Measurements from ENCODE around the gene FBXO21. TPM values are rescaled to one million over a fixed set of nuclear protein-coding genes. Genes with fewer than 3 reads are reported as not detected.
"Not testable (repeated sequence)": the region's sequence is repeated elsewhere in the genome, so short reads cannot be mapped to it uniquely, and the experiment has no call there.

Gene FBXO21
- polyA plus RNA-seq (ENCODE audit: insufficient read length) = 24.9 TPM

GRCh38 chr12:117190210-117190781 lies at the start of gene FBXO21:
FBXO21 (minus strand) TSS chr12:117190470; CDS start chr12:117190456, 14 bp downstream.
- DNase-seq = peak; percentile 91

DNA sequence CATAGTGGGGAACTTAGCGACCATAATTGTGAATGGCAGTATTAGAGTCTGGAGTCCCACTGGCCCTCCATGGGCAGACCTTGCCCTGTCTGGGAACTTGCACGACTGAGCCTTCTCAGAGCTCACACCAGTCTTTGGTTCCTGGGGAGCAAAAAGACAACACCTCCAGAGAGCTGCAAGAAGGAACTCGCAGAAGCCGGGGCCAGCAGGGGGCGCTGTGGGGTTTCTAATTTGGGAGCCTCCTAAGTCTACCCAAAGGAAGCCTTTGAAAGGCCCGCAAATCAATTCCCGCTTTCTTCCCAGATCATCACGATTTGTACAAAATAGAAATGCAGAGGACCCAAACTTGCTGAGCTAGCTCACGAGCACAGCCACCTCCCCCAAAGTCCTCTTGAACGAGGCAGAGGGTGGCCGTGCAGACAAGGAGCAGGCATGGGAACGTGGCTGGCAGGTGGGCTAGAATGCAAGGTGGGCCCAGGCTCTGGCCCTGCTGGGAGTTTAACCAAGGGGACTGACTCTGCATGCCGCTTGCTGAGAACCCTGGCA lies 46.3 kb upstream of the FBXO21 start:
- DNase-seq = peak; percentile 62

DNA sequence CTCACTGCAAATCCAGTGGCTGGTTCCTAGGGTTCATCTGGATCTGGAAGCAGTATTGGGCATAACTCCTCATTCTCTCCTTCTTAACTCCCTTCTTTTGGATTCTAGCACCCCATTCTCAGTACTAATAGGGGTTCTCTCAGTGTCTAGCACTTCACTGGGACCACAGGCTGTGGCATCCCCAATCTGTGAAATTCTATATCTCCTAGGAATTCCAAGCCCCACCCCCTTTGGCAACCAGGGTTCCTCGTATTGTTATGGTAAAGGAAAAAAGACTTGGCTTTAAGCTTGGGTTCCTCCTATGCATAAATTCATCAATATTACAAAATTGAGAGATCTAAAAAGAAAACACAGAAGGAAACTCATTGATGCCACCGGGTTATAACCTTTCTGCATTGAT lies 45.0 kb upstream of the FBXO21 start:
- DNase-seq = no peak

- no peak for DNase-seq
Measured at GRCh38 chr12:117234441-117234840, 44.2 kb upstream of the FBXO21 start.

- no peak for DNase-seq
Measured at GRCh38 chr12:117231750-117232149, 41.5 kb upstream of the FBXO21 start.

GRCh38 chr12:117228239-117228638 lies 38.0 kb upstream of the FBXO21 start:
- DNase-seq = no peak

GRCh38 chr12:117227000-117227653 lies 36.9 kb upstream of the FBXO21 start:
- DNase-seq = no peak

- DNase-seq = no peak
Measured at GRCh38 chr12:117226505-117226904, 36.2 kb upstream of the FBXO21 start.

GRCh38 chr12:117225179-117225578 lies 34.9 kb upstream of the FBXO21 start:
- DNase-seq = no peak

DNA sequence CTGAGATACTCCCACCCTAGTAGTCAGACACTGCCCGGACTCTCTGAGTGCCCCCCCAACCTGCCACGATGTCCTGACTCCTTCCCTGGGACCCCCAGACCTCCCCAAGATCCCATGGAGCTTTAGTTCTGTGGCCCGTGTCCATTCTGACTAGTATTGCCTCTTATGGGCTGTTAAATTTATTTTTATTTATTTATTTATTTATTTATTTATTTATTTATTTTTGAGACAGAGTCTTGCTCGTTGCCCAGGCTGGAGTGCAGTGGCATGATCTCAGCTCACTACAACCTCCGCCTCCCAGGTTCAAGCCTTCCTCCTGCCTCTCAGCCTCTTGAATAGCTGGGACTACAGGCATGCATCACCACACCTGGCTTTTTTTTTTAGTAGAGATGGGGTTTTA lies 30.7 kb upstream of the FBXO21 start:
- not testable (repeated sequence) for DNase-seq

DNA sequence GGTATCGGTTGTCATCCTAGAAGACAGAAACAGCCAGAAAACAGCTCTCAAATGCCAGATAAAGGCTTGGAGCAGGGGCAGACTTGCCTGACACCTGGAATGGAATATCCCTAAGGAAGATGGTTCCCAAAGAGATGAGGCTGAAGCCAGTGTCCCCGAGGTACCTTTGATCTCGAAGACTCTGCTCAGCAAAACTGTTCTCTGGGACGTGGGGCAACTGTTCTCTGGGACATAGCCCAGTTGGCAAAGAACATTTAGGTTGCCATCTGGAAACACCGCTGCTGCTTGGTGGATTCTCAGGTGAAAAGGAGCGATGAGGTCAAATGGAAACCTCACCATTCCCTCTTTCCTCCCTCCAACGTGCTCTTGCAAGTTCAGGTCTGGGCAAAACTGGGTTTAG lies 27.9 kb upstream of the FBXO21 start:
- no peak for DNase-seq

GRCh38 chr12:117216686-117217085 lies 26.4 kb upstream of the FBXO21 start:
- no peak for DNase-seq

GRCh38 chr12:117214797-117215196 lies 24.5 kb upstream of the FBXO21 start:
- DNase-seq = no peak

- no peak for DNase-seq
Measured at GRCh38 chr12:117213295-117213808, 23.1 kb upstream of the FBXO21 start.

- DNase-seq = peak; percentile 83
Measured at GRCh38 chr12:117212563-117213190, 22.4 kb upstream of the FBXO21 start.

GRCh38 chr12:117210266-117210918 lies 20.1 kb upstream of the FBXO21 start:
- DNase-seq = no peak

DNA sequence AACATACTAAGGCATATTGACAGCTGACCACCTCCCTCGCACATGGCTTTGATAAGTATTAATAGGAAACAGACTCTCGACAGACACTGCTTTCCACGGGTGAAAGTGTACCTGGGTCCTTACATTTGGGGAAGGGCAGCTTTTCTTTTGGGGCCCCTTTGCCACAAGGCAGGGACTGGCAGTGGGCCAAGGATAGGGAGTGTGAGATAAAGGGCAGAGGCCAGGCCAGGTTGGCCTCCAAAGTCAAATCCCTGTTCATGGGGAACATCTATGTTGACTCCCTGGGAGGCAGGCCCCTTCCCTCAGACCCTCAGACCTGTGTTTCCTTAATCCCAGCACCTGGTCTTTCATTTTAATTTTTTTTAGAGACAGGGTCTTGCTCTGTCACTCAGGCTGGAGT lies 19.4 kb upstream of the FBXO21 start:
- DNase-seq = no peak

DNA sequence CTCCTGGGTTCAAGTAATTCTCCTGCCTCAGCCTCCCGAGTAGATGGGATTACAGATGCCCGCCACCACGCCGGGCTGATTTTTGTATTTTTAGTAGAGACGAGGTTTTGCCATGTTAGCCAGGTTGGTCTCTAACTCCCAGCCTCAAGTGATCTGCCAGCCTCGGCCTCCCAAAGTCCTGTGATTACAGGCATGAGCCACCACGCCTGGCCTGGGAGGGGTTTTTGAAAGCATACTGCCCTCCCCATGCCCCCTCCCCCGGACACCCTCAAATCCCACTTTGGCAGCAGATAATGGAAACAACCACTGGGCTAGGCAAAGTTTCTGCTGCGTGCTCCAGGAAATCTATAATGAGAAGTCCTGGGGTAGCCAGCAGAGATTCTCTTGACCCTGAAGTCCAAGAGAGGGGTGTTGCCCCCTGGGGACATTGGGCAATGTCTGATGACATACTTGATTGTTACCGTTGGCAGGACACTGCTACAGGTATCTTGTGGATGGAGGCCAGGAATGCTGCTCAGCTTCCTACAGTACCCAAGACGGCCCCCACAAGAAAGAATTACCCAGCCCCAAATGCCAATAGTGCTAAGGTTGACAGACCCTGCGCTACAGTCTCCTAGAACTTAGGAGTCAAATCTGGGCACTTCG lies 18.7 kb upstream of the FBXO21 start:
- no peak for DNase-seq

- no peak for DNase-seq
Measured at GRCh38 chr12:117208206-117208605, 17.9 kb upstream of the FBXO21 start.

DNA sequence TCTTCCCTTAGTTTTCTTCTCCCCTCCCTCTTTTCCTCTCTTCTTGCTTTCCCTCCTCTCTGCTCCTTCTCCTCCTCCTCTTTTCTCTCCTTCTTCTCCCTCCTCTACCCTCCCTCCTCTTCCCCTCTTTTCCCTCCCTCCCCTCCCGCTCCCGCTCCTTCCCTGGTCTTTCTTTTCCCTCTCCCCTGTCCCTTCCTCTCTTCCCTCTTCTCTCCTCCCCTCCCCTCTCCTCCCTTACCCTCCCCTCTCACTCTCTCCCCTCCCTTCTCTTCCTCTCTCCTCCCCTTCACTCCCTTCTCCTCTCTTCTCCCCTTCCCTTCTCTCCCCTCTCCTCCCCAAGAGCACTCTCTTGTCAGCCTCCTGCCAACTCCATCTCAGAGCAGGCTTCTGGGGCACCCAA lies 17.4 kb upstream of the FBXO21 start:
- DNase-seq = no peak

- DNase-seq = no peak
Measured at GRCh38 chr12:117202556-117202955, 12.3 kb upstream of the FBXO21 start.

- no peak for DNase-seq
Measured at GRCh38 chr12:117202033-117202432, 11.8 kb upstream of the FBXO21 start.
